Tibial nerve (tissue), 4 donors: ENCODE results near the gene SUGCT. TPM values are rescaled to one million over a fixed set of nuclear protein-coding genes. Genes with fewer than 3 reads are reported as not detected.
"Not testable (repeated sequence)": the region's sequence is repeated elsewhere in the genome, so short reads cannot be mapped to it uniquely, and the experiment has no call there.

Source experiments
- DNase-seq, 2 donors: peaks; one replicate each; pipeline ENCODE4 v3.0.0-alpha.2; 2019; ENCODE audit warnings: low spot score in 2 of 2
- H3K27ac ChIP-seq, 4 donors: fragments of 200-600 bp; sonication (generic) in 3 of 4; one replicate each; pipeline ENCODE4 v1.5.1; 2017 to 2019; ENCODE audit warnings: mild to moderate bottlenecking in 1 of 4
- H3K27me3 ChIP-seq, 2 donors: fragments of 200-600 bp; sonication (generic) in 1 of 2; one replicate each; pipeline versions ENCODE4 v1.5.1 to v1.6.0; 2017 to 2019
- H3K36me3 ChIP-seq, 3 donors: fragments of 200-600 bp; sonication (generic); one replicate each; pipeline ENCODE4 v1.5.1; 2018 to 2019
- H3K4me1 ChIP-seq, 4 donors: fragments of 200-600 bp; sonication (generic) in 3 of 4; one replicate each; pipeline ENCODE4 v1.5.1; 2017 to 2019
- H3K4me3 ChIP-seq, 4 donors: fragments of 200-600 bp; sonication (generic) in 3 of 4; one replicate each; pipeline ENCODE4 v1.5.1; 2017 to 2019; ENCODE audit warnings: mild to moderate bottlenecking in 1 of 4, moderate library complexity in 1 of 4
- H3K9me3 ChIP-seq, 4 donors: fragments of 200-600 bp; sonication (generic) in 3 of 4; one replicate each; pipeline ENCODE4 v1.5.1; 2017 to 2019
- CTCF ChIP-seq, 5 experiments: fragments of 200-600 bp in 3 of 5; fragments of 450-650 bp in 2 of 5; sonication (generic) in 3 of 5; IDR thresholded peaks; one replicate each; pipeline ENCODE4 v1.5.1; 2016 to 2019; ENCODE audit warnings: antibody characterized with exemption in 5 of 5, mild to moderate bottlenecking in 3 of 5, moderate library complexity in 2 of 5
- EP300 ChIP-seq, 2 donors: sonication (generic); formaldehyde crosslinking; IDR thresholded peaks; one replicate each; pipeline ENCODE4 v1.6.1; 2017; ENCODE audit warnings: antibody characterized with exemption in 2 of 2, mild to moderate bottlenecking in 1 of 2
- POLR2A ChIP-seq, 2 donors: fragments of 450-650 bp; IDR thresholded peaks; one replicate each; pipeline ENCODE4 v1.6.1; 2017; ENCODE audit warnings: antibody characterized with exemption in 2 of 2, mild to moderate bottlenecking in 2 of 2, moderate library complexity in 2 of 2
- WGBS, 2 donors: methylation state at CpG; one replicate each; pipeline ENCODE4 v1.1.5; 2018; 5-methylcytosine and 5-hydroxymethylcytosine counted together
- total RNA-seq, 4 donors: library from RNA; depleted of rRNA; stranded (reverse); fragments of >200 nt; gene quantifications; one replicate each; pipeline ENCODE4 v1.1.0, GENCODE V29; 2016

Gene SUGCT
- total RNA-seq, 4 donors from 2014 or later: 2.7 to 20.8 (median 6.2) TPM

GRCh38 chr7:40239755-40240303, 105.0 kb downstream of the SUGCT start:
- H3K36me3 ChIP-seq: no peaks in the 10 kb centered on the region
- no peaks in the 10 kb centered on the region for H3K4me1 ChIP-seq
- no peaks in the 10 kb centered on the region for H3K9me3 ChIP-seq
- DNase-seq: no peak
- no peaks in the 10 kb centered on the region for H3K27me3 ChIP-seq
- H3K4me3 ChIP-seq: no peak overlapping the region
- no peak overlapping the region for H3K27ac ChIP-seq
- no peak for TF ChIP-seq CTCF (IDR thresholded peaks at IDR 0.05)
- TF ChIP-seq POLR2A (IDR thresholded peaks at IDR 0.05): no peak
- no peak for TF ChIP-seq EP300 (IDR thresholded peaks at IDR 0.05)
- WGBS, 2 donors: 90 to 96% methylated on average over 7 of the region's 7 CpGs

GRCh38 chr7:40243076-40243475, 108.3 kb downstream of the SUGCT start:
- WGBS, 2 donors: 80 to 94% methylated on average over 1 of the region's 1 CpG
- no peak overlapping the region for H3K4me3 ChIP-seq
- H3K27me3 ChIP-seq: no peaks in the 10 kb centered on the region
- H3K27ac ChIP-seq: no peak overlapping the region
- TF ChIP-seq CTCF (IDR thresholded peaks at IDR 0.05): no peak
- no peak for TF ChIP-seq EP300 (IDR thresholded peaks at IDR 0.05)
- H3K36me3 ChIP-seq: no peaks in the 10 kb centered on the region
- no peak for DNase-seq
- no peaks in the 10 kb centered on the region for H3K4me1 ChIP-seq
- H3K9me3 ChIP-seq: no peaks in the 10 kb centered on the region

- WGBS, 2 donors: 63 to 69% methylated on average over 4 of the region's 4 CpGs
- Histone ChIP-seq H3K27ac (no peak overlapping the region), H3K9me3 (no peaks in the 10 kb centered on the region), H3K36me3 (no peaks in the 10 kb centered on the region), H3K27me3 (no peaks in the 10 kb centered on the region), H3K4me1 (no peaks in the 10 kb centered on the region), H3K4me3 (no peak overlapping the region)
- DNase-seq: no peak
- TF ChIP-seq CTCF (IDR thresholded peaks at IDR 0.05) (no peak), EP300 (IDR thresholded peaks at IDR 0.05) (no peak), POLR2A (IDR thresholded peaks at IDR 0.05) (no peak)
Measured at GRCh38 chr7:40244226-40244625, 109.4 kb downstream of the SUGCT start.

- Histone ChIP-seq H3K4me1 (no peaks in the 10 kb centered on the region), H3K36me3 (no peaks in the 10 kb centered on the region), H3K27me3 (no peaks in the 10 kb centered on the region), H3K27ac (no peak overlapping the region), H3K4me3 (no peak overlapping the region), H3K9me3 (no peaks in the 10 kb centered on the region)
- 78 to 79% methylated on average over 8 of the region's 8 CpGs for WGBS, 2 donors
- TF ChIP-seq CTCF (IDR thresholded peaks at IDR 0.05): no peak
- no peak for TF ChIP-seq EP300 (IDR thresholded peaks at IDR 0.05)
- TF ChIP-seq POLR2A (IDR thresholded peaks at IDR 0.05): no peak
- no peak for DNase-seq
Measured at GRCh38 chr7:40248681-40249080, 113.9 kb downstream of the SUGCT start.

- H3K27ac ChIP-seq, H3K36me3 ChIP-seq, H3K9me3 ChIP-seq, DNase-seq, H3K4me3 ChIP-seq, H3K4me1 ChIP-seq, H3K27me3 ChIP-seq: not testable (repeated sequence)
- 93 to 96% methylated on average over 11 of the region's 11 CpGs for WGBS, 2 donors
Measured at GRCh38 chr7:40253444-40253843, 118.6 kb downstream of the SUGCT start.
